Measurements from ENCODE around the gene CDH13. TPM values are rescaled to one million over a fixed set of nuclear protein-coding genes. Genes with fewer than 3 reads are reported as not detected.

CDH13 gene
- total RNA-seq, 1 donor from 2014 or later, result 2.0 TPM

DNA sequence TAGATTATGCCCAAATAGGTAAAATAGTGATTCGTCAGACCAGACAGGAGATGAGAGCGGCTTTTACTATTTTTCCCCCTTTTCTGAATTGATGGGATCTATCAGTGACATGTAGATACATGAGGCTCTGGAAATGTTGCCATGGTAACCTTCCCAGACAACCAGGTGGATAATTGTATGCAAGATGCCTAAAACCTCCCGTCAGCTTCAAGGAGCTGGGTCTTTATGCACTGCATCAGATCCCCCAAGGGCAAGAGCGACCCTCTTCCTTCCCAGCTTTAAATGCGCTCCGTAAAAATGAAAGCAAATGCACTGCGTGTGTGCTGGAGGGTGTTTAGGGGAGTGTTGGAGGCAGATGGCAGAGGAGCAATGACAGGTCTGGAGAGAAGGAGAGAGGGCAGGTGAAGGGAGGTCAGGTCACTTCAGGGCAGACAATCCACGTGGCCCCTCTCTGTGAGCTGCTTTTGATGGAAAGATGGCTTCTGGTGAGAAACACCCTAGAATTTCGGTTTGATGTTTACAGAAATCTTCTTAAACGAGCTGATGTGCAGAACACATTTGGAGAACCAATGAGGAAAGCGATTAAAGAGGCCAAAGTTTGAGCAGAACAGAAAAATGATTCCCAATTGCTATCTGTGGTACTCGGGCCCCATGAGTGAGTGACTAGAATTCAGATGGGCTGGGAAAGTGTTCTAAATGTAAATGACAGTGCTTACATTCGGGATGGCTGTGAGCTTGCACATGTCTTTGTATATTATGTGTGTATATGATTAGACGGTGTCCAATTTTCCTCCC lies 719.3 kb downstream of the CDH13 start:
- DNase-seq (ENCODE audit: low spot score), result no peak

DNA sequence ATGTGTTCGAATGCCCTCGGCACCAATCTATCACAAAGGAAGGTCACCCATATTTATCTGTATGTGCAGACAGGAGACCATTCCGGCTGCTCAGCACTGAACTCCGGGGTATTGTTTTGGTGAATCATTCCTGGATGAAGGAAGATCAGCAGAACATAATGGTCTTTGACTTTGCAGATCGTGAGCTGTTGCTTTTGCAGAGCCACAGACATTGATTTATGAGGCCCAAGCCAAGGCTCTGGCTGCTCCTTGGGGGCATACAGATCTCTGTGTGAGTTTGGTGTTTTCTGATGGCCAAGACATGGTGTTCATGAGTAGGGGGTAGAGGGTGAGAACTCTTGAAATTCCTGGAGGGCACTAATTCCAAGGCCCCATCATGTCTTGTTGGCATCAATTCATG lies 722.2 kb downstream of the CDH13 start:
- no peak for DNase-seq (ENCODE audit: low spot score)

GRCh38 chr16:83350481-83350880 lies 723.7 kb downstream of the CDH13 start:
- DNase-seq (ENCODE audit: low spot score), result no peak

- no peak for DNase-seq (ENCODE audit: low spot score)
Measured at GRCh38 chr16:83351846-83352245, 725.1 kb downstream of the CDH13 start.

DNA sequence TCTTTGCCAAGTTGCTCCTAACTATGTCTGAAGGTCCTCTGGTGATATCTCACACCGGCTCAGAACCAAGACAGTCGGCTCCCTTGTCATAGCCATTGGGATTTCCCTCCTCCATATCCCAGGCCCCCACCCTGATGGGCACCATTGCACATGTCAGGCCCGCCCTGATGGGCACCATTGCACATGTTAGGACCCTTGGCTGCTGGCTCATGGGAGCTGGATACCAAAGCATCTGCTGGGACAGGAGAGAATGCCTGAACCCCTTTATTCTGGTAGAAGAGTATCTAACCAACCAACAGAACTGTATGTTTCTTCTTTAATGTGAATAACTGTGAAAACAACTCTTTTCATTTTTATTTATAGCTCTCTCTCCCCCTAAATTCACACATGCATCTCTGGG lies 726.5 kb downstream of the CDH13 start:
- DNase-seq (ENCODE audit: low spot score), result no peak

GRCh38 chr16:83354015-83354414 lies 727.2 kb downstream of the CDH13 start:
- no peak for DNase-seq (ENCODE audit: low spot score)

GRCh38 chr16:83355570-83356218 lies 728.9 kb downstream of the CDH13 start:
- DNase-seq (ENCODE audit: low spot score), result no peak

DNA sequence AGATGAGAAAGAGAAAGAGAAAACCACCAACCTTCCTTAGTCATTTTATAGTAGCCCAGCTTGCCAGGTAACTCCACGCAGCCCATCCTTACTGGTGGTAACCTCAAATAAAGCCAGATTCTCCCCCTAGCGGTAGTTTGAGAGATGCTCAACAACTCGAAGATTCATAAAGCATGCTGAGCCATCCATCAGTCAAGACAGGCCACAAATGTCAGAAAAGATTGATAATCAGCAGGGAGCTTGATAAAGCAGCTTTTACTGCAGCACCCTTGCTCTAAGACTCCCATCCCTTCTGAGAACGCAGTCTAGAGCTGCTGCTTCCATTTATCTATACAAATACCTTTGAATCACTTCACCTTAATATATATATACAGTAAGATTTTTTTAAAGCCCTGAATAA lies 729.5 kb downstream of the CDH13 start:
- DNase-seq (ENCODE audit: low spot score), result peak; percentile 11

- DNase-seq (ENCODE audit: low spot score), result no peak
Measured at GRCh38 chr16:83356986-83357385, 730.2 kb downstream of the CDH13 start.

DNA sequence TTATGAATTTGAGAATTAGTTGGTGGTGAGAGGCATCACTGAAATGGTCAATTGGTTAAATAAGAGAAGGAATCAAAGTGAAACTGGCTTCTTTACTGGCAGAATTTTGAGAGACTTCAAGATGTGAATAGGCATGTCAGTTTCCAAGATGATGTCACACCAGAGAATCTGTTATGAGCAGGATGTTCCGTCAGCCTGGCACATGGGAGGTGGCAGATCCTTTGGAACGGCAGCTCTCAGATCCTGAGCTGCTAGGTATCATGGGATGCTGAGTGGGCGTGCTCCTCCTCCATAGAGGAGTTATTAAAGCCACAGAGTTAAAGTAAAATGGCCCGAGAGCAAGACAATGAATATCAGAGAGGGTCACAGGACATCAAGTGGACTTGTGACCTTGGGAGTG lies 736.8 kb downstream of the CDH13 start:
- DNase-seq (ENCODE audit: low spot score), result no peak

DNA sequence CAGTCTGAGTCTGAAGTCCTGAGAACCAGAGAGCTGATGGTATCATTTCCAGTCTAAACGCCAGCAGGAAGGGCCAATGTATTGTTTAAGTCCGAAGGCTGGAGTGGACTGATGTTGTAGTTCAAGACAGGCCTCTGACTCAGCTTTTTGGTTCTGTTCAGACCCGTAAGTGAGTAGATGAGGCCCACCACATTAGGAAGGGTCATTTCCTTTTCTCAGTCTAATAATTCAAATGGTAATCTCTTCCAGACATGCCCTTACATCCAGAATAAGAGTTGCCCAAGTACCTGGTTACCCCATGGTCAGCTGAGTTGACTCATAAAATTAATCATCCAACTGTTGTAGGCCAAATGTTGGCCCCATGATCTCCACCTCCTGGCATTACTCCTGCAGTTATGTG lies 738.4 kb downstream of the CDH13 start:
- DNase-seq (ENCODE audit: low spot score), result no peak

GRCh38 chr16:83366228-83366627 lies 739.5 kb downstream of the CDH13 start:
- DNase-seq (ENCODE audit: low spot score), result no peak

DNA sequence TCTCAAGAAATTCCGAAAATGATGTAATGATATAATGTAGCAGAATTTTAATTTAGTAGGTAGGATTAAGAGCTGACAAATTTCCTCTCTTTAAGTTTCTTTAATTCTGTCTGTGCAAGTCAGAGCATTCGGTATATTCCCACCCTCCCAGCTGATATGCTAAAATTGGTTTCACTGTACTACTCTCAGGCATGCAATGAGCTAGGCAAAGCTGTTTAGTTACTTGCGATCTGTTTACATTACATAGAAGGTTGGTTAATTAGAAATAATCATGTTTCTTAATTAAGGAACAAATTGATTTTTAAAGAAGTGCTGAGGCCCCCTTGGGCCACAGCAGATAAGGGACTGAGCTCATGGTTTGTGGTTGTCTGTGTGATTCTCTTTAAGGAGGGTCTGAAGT lies 748.2 kb downstream of the CDH13 start:
- no peak for DNase-seq (ENCODE audit: low spot score)

GRCh38 chr16:83389751-83390150 lies 763.0 kb downstream of the CDH13 start:
- DNase-seq (ENCODE audit: low spot score), result no peak

DNA sequence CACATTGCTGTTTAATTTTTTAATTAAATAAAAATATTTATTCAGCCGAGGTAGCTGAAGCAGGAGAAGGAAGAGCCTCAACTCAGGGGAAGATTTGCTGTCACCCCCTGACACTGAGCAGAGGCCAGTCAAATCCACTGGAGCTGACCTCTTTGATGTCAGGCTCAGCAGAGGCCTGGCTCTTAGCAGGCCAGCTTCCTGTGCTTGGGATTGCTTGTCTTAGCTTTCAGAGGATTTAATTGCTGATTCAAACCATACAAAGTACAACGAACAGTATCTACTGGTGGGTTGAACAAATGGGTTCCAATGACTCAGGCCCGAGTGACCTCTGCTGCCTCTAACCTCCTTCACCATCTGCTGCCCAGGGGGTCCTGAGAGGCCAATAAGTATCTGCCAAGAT lies 764.0 kb downstream of the CDH13 start:
- DNase-seq (ENCODE audit: low spot score), result no peak

DNA sequence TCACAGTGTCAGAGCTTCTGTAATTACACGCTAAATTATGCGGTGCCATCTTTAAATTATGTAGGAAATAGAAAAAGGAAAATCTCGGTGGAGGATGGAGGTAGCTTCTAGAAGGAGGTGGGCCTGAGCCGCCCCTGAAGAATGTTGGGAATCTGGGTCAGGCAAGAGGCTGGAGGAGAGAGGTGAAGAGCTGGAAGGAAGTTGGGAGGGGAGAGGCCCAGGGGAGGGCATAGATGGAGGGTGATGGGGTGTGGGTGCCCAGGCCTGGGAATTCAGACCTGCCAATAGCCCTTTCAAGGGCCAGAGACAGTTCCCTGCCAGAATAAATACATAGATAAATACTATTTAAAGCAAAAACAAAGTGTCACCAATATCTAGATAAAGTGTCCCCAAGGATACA lies 766.0 kb downstream of the CDH13 start:
- no peak for DNase-seq (ENCODE audit: low spot score)

DNA sequence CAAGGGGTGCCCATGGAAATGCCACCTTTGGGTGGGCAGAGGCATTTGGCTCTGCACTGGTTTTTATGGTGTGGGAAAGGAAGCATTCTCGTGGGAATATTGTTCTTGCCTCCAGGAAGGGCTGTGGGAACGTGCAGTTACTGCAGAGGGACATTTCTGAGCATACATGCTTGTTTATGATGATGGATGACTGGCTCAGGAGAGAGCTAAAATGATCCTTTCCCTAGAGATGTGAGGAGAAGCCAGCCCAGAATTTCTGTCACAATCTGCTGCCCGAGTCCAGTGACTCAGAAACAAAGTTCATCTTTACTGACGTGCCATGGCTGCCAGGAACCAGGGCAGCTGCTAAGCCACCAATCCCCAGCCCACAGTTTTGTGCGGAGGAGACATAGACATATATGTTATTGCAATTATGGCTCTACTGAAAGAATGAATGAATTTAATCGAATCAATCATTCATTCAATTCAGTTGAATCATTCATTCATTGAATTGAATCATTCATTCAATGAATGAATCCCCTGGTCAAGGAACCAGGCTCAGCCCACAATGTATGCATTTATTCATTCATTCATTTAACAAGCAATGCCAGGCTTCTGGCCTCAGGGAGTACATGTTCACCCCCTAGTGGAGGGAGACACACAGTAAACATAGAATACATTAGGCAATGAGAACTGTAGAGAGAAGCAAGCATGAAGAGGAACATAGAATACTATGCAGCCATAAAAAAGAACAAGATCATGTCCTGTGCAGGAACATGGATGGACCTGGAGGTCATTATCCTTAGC lies 766.6 kb downstream of the CDH13 start:
- DNase-seq (ENCODE audit: low spot score), result no peak

GRCh38 chr16:83397601-83398291 lies 771.0 kb downstream of the CDH13 start:
- DNase-seq (ENCODE audit: low spot score), result no peak

DNA sequence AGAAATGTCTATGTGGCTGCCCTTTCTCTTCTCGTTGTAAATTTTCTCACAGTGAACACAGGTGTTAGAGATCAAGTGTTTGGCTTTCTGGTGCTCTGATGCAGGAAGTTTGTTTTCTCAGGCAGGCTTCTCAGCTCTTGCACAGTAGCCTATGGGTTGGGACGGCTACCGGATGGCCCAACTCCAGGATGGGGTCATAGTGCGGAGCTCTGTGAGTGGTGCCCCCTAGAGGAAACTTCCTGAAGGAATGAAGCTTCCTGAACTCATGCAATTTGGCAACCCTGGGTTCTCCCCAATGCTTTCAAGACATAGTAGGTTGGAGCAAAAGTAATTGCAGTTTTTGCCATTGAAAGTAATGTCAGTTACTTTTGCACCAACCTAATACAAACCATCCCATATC lies 773.5 kb downstream of the CDH13 start:
- no peak for DNase-seq (ENCODE audit: low spot score)

DNA sequence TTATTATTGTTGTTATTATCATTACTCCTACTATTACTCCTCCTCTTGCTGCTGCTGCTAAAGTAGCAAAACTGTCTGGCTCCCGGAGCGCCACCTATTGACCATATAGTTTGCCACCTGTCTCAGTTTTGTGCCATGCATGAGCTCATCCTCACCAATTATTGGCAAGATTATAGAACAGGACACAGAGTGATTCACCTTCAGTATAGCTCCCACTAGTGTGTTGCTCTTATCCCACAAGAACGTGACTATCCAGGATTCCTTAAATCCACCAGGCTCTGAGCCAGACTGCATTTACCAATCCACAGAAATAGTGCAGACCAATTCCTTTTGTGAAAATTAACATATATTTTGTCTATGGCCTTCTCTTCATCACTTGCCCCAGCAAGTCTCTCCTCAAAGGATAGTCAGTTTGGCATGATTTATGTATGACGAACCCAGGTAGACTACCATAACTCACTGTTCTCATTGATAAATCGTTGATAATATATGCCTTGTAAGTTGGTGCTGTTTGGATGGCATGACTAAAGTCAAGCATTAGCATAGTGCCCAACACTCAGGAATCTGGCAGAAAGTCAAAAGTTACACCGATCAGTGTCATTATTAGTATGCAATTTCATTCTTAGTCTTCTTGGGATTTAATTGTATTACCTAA lies 775.5 kb downstream of the CDH13 start:
- DNase-seq (ENCODE audit: low spot score), result no peak

DNA sequence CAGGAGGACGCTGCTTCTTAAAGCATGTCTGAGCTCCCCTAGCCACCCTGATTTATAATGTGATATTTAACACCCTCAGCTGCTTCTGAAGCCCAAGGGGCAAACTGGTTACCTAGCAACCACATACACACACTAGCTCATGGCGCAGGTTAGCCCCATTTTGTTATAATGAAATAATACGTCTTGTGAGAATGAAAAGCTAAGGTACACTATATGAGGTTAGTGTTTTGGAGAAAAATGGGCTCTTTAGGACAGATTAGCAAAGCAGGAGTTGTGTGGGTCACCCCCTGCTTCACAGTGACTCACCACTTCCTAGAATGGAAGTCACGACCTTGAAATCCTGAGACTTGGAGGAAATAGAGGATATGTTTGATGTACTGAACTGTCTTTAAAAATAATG lies 776.2 kb downstream of the CDH13 start:
- DNase-seq (ENCODE audit: low spot score), result no peak

DNA sequence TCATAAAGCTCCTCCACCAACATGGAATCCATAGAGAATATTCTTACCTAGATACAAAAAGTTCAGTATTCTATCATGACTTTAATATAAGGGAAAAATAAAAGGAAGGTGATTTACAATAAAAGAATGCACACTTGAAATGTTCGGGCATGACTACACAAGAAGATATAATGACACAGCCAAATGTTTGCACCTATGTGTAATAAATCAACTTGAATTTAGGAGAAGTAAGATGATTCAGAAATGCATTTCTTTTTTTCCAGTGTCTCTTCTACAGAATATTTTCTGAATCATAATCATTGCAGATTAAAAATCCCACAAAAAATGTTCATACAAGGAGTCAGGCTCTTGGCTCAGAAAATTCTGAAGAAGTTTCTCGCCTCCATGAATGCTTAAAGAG lies 777.0 kb downstream of the CDH13 start:
- DNase-seq (ENCODE audit: low spot score), result no peak

Measured in mucosa of gallbladder (tissue), 1 donor.